Thyroid gland (tissue), 4 donors: Measurements from ENCODE around the gene SMG1.

ENCODE experiments used
- POLR2A ChIP-seq, 2 donors: fragments of 450-650 bp; IDR thresholded peaks; one replicate each; pipeline ENCODE4 v1.6.1; 2017; ENCODE audit warnings: antibody characterized with exemption in 2 of 2, mild to moderate bottlenecking in 2 of 2, moderate library complexity in 1 of 2
- TF ChIP-seq, protein P1 (sequence below), 6 experiments: fragments of 200-600 bp in 3 of 6; fragments of 450-650 bp in 3 of 6; sonication (generic) in 3 of 6; IDR thresholded peaks; one replicate each; pipeline ENCODE4 v1.5.1; 2016 to 2019; ENCODE audit warnings: antibody characterized with exemption in 6 of 6, mild to moderate bottlenecking in 2 of 6, inconsistent platforms in 1 of 6, moderate library complexity in 1 of 6

DNA sequence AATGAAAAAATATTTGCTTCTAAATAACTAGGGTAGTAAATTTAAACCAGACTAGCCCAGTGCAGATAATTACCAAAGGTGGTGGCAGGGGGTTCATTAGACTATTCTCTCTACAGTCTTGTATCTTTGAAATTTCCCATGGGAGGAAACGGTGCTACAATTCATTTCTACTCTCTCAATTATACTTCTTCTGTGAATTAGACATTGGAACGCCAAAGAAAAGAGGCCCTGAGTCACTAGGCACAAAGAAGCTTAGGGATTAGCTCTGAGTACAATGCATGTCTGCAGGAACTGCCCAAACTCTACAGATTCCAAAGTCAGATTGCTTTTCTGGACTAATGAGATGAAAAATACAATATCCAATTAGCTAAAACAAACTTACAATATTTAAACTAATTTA is 94.2 kb downstream of the SMG1 start:
- TF ChIP-seq POLR2A (IDR thresholded peaks at IDR 0.05): no peak
- TF ChIP-seq, protein P1, sequence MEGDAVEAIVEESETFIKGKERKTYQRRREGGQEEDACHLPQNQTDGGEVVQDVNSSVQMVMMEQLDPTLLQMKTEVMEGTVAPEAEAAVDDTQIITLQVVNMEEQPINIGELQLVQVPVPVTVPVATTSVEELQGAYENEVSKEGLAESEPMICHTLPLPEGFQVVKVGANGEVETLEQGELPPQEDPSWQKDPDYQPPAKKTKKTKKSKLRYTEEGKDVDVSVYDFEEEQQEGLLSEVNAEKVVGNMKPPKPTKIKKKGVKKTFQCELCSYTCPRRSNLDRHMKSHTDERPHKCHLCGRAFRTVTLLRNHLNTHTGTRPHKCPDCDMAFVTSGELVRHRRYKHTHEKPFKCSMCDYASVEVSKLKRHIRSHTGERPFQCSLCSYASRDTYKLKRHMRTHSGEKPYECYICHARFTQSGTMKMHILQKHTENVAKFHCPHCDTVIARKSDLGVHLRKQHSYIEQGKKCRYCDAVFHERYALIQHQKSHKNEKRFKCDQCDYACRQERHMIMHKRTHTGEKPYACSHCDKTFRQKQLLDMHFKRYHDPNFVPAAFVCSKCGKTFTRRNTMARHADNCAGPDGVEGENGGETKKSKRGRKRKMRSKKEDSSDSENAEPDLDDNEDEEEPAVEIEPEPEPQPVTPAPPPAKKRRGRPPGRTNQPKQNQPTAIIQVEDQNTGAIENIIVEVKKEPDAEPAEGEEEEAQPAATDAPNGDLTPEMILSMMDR (IDR thresholded peaks at IDR 0.05): no peak
